T-helper 1 cell treated with Interleukin-12 subunit alpha and Interleukin-12 subunit beta and Interleukin-4 antibody, amounts not matched to agents 30 μg/mL and 1 μg/mL, for 36 hours (primary cell): ENCODE data around the gene LGALS3BP.
A peak's percentile ranks its signal among the peaks of the same experiment; 100 is the strongest.

Experiments
- H3K27ac Mint-ChIP-seq: one replicate; pipeline ENCODE4 v1.8.0; 2021; ENCODE audit warnings: mild to moderate bottlenecking, mixed read lengths
- H3K27me3 Mint-ChIP-seq: one replicate; pipeline ENCODE4 v1.8.0; 2021; ENCODE audit warnings: low read depth, mixed read lengths
- H3K36me3 Mint-ChIP-seq: one replicate; pipeline ENCODE4 v1.8.0; 2021; ENCODE audit warnings: low read depth, mixed read lengths
- H3K4me1 Mint-ChIP-seq: one replicate; pipeline ENCODE4 v1.8.0; 2021; ENCODE audit warnings: low read depth, mixed read lengths
- H3K4me3 Mint-ChIP-seq: one replicate; pipeline ENCODE4 v1.8.0; 2021; ENCODE audit warnings: mild to moderate bottlenecking, moderate library complexity, mixed read lengths
- H3K9me3 Mint-ChIP-seq: one replicate; pipeline ENCODE4 v1.8.0; 2021; ENCODE audit warnings: mixed read lengths

LGALS3BP gene

DNA sequence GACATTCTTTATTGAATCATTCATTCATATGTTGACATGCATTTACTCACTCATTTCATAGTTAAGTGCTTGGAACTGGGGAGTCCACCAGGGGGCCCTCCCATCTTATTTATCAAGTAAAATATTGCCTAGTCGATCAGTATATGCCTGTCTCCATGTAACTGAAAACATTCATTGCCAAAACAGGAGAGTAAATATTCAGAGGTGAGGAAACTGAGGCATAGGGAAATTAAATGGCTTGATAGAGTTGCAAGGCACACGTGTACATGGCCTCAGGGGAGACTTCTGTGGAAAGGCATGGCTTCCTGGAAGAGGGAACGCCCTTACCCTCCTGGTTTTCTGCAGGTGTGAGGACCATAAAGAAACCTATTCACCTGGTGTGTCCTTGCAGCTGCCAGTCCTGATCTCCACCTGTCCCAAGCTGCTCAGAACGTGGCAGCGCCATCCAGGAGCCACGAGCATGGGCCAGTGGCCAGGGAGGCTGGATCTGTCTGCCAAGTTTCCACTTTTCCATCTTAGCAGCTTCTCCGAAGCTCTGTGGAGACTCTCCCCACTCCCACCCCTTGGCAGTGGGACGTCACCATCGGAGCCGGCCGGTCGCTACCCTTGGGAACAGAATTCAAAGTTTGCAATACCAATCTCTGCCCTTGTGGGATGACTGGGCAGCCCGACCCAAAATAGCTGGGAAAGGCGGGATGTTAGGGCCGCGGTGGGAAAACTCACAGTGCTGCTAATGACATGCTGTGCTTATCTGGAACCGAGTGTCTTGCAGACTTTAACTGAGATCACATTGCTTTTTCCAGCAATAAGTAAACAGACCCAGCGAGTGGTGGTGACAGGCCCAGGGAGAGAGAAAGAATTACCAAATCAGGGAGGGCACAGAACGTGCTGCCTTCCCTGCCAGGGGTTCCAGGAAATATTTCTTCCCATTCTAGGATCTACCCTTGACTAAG, 40.2 kb upstream of the LGALS3BP start:
- H3K36me3 Mint-ChIP-seq: no peaks in the 10 kb centered on the region
- H3K9me3 Mint-ChIP-seq: peaks cover 2% of the 10 kb centered on the region
- peaks cover 3% of the 10 kb centered on the region for H3K4me1 Mint-ChIP-seq
- H3K27me3 Mint-ChIP-seq: peaks cover 67% of the 10 kb centered on the region
- no peak overlapping the region for H3K4me3 Mint-ChIP-seq
- no peak overlapping the region for H3K27ac Mint-ChIP-seq

DNA sequence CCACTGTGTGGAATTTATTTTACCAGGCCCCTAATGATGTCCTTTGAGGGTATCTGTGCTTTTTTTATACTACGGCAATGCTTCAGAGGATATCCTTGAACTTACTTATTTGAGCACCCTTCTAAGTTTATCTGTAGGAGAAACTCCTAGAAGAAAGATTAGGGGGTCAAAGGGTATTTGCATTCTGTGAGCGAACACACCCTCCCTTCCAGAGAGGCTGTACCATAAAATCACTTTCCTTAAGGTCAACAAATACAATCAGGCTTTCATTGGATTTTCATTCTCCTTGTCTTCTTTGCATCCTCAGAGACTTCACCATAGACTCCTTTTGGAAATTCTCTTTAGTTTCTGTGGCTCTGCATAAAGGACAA, 39.5 kb upstream of the LGALS3BP start:
- peaks cover 61% of the 10 kb centered on the region for H3K27me3 Mint-ChIP-seq

GRCh38 chr17:79018370-79018695, 38.6 kb upstream of the LGALS3BP start:
- Mint-ChIP-seq H3K27me3 (peaks cover 57% of the 10 kb centered on the region), H3K4me3 (no peak overlapping the region), H3K9me3 (peaks cover 8% of the 10 kb centered on the region), H3K27ac (no peak overlapping the region), H3K36me3 (peaks cover 1% of the 10 kb centered on the region), H3K4me1 (no peaks in the 10 kb centered on the region)

More for the DNA sequence above, 39.5 kb upstream of the LGALS3BP start:
- Mint-ChIP-seq H3K9me3 (peaks cover 4% of the 10 kb centered on the region), H3K4me3 (no peak overlapping the region), H3K36me3 (no peaks in the 10 kb centered on the region), H3K27ac (no peak overlapping the region), H3K4me1 (peaks cover 2% of the 10 kb centered on the region)

DNA sequence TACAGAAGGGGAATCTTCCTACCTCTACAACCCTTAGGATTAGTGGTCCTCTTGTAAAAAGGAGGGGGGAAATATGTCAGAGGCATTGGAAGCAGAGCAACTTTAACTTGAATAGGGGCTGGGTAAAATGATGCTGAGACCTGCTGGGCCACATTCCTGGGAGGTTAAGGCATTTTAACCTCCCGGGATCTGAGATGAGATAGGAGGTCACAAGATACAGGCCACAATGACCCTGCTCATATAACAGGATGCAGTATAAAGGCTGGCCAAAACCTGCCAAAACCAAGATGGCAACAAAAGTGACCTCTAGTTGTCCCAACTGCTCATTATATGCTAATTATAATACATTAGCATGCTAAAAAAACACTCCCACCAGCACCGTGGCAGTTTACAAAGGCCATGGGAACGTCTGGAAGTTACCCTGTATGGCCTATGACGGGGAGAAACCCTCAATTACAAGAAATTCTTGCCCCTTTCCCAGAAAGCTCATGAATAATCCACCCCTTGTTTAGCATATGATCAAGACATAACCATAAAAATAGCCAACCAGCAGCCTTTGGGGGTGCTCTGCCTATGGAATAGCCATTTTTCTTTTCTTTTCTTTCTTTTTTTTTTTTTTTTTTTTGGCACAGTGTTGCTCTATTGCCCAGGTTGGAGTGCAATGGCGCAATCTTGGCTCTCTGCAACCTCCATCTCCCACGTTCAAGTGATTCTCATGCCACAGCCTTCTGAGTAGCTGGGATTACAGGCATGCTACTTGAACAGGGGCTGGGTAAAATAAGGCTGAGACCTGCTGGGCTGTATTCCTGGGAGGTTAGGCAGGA, 38.0 kb upstream of the LGALS3BP start:
- no peak overlapping the region for H3K27ac Mint-ChIP-seq
- H3K4me1 Mint-ChIP-seq: no peaks in the 10 kb centered on the region
- H3K4me3 Mint-ChIP-seq: no peak overlapping the region
- peaks cover 1% of the 10 kb centered on the region for H3K36me3 Mint-ChIP-seq
- peaks cover 8% of the 10 kb centered on the region for H3K9me3 Mint-ChIP-seq
- peaks cover 53% of the 10 kb centered on the region for H3K27me3 Mint-ChIP-seq

DNA sequence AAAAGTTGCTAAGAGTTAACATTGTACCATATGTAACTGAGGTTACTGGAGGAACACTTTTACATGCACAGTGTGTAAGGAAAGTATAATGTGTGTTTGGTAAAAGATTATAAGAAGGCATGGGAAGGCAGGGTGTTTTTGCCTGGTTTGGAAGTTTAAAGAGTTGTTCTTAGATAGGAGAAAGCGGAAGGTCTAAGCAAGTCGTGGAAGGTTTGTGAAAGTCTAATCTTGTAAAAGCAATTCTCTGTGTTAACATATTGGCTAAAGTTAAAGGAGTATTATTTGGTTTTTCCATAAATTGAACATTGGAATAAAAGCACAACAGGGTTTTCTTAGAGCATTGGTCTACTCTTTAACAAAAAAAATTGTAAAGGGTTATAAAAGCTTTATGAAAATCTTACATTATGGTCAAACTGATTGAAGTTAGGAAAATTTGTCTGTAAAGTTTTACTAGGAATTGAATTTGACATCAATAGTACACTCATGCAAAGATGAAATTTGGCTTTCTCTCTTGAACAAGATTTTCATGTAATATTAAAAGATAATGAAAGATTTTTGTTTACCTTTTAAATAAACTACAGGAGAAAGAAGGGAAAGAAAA, 34.5 kb upstream of the LGALS3BP start:
- Mint-ChIP-seq H3K36me3 (peaks cover 1% of the 10 kb centered on the region), H3K4me1 (peaks cover 6% of the 10 kb centered on the region), H3K27ac (no peak overlapping the region), H3K4me3 (no peak overlapping the region), H3K9me3 (peaks cover 8% of the 10 kb centered on the region), H3K27me3 (peaks cover 22% of the 10 kb centered on the region)

GRCh38 chr17:79012563-79013134, 32.9 kb upstream of the LGALS3BP start:
- peaks cover 21% of the 10 kb centered on the region for H3K4me1 Mint-ChIP-seq
- peaks cover 8% of the 10 kb centered on the region for H3K9me3 Mint-ChIP-seq
- no peak overlapping the region for H3K4me3 Mint-ChIP-seq
- H3K27ac Mint-ChIP-seq: no peak overlapping the region
- H3K27me3 Mint-ChIP-seq: peaks cover 16% of the 10 kb centered on the region
- peaks cover 10% of the 10 kb centered on the region for H3K36me3 Mint-ChIP-seq

GRCh38 chr17:79011451-79012147, 31.9 kb upstream of the LGALS3BP start:
- H3K9me3 Mint-ChIP-seq: peaks cover 8% of the 10 kb centered on the region
- H3K27me3 Mint-ChIP-seq: peaks cover 12% of the 10 kb centered on the region
- H3K4me1 Mint-ChIP-seq: peaks cover 31% of the 10 kb centered on the region
- no peak overlapping the region for H3K27ac Mint-ChIP-seq
- H3K4me3 Mint-ChIP-seq: no peak overlapping the region
- H3K36me3 Mint-ChIP-seq: peaks cover 19% of the 10 kb centered on the region

GRCh38 chr17:79010304-79010646, 30.6 kb upstream of the LGALS3BP start:
- Mint-ChIP-seq H3K9me3 (peaks cover 6% of the 10 kb centered on the region), H3K4me1 (peaks cover 40% of the 10 kb centered on the region), H3K27ac (peak overlapping the region; percentile 61), H3K36me3 (peaks cover 19% of the 10 kb centered on the region), H3K4me3 (peak overlapping the region; percentile 85), H3K27me3 (peaks cover 7% of the 10 kb centered on the region)

DNA sequence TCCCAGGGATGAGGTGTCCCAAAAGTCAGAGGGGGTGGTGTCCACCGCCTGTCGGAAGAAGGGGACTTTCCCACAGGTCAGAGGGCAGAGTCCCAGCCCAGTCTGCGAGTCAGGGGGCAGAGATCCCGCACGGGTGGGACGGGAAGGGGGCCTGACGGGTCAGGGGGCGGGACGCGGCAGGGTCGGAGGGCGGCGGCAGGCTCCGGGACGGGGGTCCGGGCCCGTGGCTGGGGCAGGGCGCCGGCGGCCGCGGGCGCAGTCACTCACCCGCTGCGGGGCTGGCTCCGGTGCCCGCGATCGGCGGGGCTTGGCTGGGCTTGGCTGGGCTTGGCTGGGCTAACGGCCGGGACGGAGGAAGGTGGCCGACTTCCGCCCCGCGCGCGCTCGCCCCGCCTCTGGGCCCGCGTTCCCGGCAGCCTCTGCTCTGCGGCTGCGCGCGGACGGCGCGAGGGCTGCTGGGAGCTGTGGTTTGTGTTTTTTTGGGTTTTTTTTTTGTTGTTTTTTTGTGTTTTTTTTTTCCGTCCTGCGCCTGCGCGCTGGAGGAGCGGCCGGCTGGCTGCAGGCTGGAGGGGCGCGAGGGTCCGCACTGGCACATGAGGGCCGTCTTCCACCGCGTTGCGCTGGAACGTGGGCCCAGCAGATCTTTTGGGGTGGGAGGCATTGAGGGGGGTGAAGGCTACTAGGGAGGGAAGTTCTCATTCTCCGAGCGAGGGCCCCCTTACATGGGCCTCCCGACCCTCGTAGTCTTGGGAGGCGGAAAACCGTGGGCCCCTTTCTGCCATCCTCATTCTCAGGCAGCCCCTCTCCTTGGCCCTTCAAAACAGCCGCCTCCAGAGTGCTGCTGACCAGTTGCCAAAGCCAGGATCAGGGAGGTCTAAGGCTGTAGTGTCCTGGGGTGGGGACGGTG, 29.9 kb upstream of the LGALS3BP start, which contains the start of gene CANT1:
Gene CANT1 (minus strand): TSS at position 368 of the 907 bp plus-strand sequence. CDS start 12,142 bp downstream, outside the sequence.
- peaks cover 6% of the 10 kb centered on the region for H3K9me3 Mint-ChIP-seq
- H3K4me1 Mint-ChIP-seq: peaks cover 42% of the 10 kb centered on the region
- peaks cover 7% of the 10 kb centered on the region for H3K27me3 Mint-ChIP-seq
- peaks cover 19% of the 10 kb centered on the region for H3K36me3 Mint-ChIP-seq
- peak within 1 kb of the TSS; percentile 99 for H3K4me3 Mint-ChIP-seq
- peak within 1 kb of the TSS; percentile 96 for H3K27ac Mint-ChIP-seq

GRCh38 chr17:79008666-79009387, 29.1 kb upstream of the LGALS3BP start:
- Mint-ChIP-seq H3K9me3 (peaks cover under 1% of the 10 kb centered on the region), H3K4me3 (peak overlapping the region; percentile 99), H3K36me3 (peaks cover 18% of the 10 kb centered on the region), H3K4me1 (peaks cover 42% of the 10 kb centered on the region), H3K27me3 (peaks cover 3% of the 10 kb centered on the region), H3K27ac (peak overlapping the region; percentile 96)

GRCh38 chr17:79007504-79008381, 28.0 kb upstream of the LGALS3BP start:
- Mint-ChIP-seq H3K4me1 (peaks cover 42% of the 10 kb centered on the region), H3K27ac (peak overlapping the region; percentile 96), H3K36me3 (peaks cover 18% of the 10 kb centered on the region), H3K27me3 (peaks cover under 1% of the 10 kb centered on the region), H3K9me3 (no peaks in the 10 kb centered on the region), H3K4me3 (peak overlapping the region; percentile 99)
